Fibroblast of skin of left biceps (primary cell): ENCODE data around the gene APBA2.

Source experiments
- DNase-seq, 2 experiments: peaks; one replicate each; pipeline ENCODE4 v3.0.0-alpha.2; 2013; ENCODE audit warnings: low read depth in 2 of 2

The APBA2 gene

DNA sequence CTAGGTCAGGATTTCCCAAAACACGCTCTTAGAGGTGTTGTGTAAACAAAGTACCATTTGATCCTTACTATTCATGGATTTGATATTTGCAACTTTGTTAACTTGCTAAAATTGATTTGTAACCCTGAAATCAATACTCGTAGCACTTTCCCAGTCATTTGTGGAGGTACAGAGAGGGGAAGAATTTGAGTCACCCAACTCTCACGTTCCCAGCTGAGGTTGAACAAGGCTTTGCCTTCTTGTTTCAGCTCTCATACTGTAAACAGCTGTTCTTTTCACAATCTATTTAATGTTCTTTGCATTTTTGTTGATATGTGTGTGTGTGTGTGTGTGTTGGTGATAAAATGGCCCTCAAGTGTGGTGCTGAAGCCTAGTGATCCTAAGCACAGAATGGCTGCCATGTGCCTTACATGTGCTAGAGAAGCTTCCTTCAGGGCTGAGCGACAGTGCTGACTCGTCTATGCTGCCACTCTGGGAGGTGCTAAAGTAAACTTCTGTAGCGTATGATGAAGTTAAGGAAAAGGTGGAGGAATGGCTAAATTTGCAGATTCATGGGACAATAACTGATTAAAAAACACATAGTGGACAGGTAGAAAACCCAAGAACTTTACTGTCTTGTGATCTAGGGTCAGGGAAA is 173.2 kb downstream of the APBA2 start:
- DNase-seq, result no peak

DNA sequence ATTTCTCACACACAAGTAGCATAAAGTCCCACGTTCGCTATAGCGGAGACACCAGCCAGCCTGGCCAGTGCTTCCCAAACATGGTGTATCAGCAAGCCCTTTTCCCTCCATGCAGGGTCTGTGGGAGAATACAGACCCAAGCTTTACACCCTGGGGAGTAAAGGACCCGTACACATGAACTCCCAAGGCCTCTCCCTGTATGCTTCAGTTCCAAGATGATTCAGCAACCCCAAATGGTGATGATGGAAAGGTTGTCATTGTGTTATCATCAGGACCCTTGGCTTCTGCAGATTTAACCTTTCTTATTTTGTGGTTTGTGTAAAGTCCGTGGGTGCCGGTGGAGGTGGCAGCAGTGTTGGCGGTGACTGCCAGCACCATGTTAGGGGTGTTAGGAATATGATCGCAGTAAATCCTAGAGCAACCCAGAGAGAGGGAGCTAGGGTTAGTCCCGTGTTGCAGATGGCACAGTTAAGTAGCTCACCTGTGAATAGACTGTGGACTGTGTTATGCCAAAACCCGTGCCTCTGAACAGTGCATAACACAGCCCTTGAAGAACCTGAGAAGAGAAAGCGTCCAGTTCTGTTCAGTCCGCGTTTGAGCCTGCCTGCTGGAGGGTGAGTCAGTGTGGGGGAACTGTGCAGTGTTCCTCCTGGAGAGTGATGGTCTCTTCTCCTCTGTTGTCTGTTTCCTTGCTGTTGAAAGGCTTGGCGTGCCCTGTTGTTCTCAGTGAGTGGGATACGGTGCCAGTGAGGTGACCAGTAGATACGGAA is 174.3 kb downstream of the APBA2 start:
- no peak for DNase-seq

DNA sequence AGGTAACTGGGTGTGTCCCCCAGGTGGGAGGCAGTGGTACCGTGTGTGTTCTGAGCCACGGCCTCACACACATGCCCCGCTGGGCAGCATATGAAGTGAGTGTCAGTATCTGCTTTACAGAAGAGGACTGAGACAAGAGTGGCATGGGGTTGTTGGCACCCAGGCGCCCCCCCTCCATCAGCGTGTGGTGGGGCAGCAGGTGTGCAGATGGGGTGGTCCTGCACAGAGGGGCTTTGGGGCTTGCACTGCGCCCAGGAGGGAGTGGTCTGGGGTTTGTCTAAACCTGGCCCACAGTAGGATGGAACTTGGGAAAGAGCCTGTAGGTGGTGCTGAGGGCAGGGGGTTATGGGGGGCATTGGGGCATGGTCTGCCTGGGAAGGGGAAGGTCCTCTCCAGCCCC is 176.0 kb downstream of the APBA2 start:
- DNase-seq, result no peak

DNA sequence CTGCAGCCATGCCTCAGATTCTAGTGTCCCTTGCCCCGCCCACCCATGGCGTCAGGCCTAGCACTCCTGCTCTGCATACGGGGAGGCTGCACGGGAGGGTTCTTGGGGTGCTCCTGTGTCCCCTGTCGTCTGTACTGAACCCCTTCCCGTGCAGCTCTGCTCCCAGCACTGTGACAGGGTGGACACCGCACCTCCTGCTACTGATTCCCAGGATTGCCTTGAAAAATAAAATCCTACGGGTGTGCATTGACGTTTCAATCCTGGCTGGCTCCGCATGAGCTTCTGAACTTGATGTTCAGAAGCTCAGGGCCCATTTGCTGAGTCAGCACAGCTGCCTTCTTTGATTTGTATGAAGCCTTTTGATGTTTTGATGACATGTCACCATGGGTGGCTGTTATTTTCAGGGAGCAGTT is 176.4 kb downstream of the APBA2 start:
- DNase-seq, result no peak

DNA sequence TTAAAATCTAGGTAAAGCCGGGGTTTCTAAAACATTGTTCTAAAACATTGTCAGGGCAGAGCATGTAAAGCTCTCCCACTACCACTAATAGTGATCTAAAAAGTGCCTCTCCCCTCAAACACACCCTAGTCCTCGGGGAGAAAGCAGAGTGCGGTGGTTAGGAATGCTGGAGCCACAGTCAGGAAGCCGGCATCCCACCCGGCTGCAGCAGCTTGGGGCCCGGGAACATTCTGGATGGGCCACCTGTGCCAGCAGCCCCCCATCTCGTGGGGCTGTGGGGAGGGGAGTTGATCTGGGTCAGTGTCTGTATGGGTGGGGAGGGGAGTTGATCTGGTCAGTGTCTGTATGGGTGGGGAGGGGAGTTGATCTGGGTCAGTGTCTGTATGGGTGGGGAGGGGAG is 176.9 kb downstream of the APBA2 start:
- no peak for DNase-seq

DNA sequence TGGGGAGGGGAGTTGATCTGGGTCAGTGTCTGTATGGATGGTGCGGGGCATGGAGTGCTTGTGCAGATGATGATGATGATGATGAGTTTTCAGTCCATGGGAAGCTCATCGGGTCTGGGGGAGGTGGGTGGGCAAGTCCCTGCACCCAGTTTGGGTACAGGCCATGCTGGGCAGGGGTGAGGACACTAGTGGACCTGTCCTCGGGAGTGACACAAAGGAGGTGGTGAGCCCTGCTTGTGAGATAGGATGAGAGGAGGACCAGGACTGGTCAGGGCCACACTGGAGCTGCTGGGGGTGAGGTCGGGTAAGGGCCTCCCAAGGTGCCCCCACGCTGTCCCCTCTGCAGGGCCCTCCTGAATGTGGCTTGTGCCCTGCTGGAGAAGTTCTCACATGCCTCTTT is 177.9 kb downstream of the APBA2 start:
- no peak for DNase-seq

DNA sequence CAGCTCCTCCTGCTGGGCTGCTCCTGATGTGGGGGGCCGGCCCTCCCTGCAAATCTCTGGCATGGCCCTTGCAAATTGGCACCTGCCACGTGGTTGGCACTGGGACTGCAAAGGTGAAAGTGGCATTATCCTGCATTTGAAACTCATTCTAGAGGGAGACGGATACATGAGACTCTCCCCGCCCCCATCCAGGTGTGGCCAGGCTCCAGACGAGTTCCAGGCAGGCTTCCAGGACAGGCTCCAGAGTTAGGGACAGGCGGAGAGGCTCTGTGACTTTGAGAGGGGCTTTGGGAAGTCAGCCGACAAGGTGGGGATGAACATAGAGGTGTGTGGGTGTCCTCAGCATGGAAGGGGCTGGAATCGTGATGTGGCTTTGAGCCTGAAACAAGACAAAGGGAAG is 178.5 kb downstream of the APBA2 start:
- no peak for DNase-seq

DNA sequence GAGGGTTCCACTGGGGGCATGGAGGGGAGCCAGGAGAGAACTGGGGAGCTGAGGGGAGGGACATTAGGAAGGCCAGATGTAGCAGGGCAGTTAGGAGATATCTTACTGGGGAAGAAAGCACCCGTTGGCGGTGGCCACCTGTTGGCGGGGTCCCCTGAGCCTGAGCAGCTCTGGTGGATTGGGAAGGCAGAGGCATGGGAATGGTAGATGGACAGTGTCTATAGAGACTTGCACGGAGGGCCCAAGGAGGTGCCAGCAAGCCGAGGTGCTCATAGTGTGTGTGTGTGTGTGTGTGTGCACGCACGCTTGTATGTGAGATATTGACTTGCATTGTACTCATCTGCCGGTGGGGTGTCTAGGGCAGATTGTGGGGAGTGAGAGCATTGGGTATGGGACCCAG is 179.0 kb downstream of the APBA2 start:
- DNase-seq, result no peak

DNA sequence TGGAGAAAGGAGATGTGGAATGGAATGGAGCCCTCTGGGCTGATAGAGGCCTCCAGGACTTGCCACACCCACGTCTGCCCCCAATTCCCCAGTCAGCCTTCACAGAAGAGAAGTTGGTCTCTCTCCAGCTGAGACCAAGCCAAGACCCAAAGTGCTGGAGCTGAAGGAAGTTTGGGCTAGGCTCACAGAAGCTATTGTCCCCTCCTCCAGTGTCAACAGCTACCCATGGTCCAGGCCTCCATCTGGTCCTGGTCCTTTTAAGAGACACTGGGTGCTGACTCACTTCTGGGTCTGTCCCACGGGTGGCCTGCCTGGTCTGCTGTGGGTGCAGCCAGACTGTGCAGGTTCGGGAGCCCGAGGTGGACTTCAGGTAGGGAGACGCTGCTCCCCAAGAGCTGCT is 179.8 kb downstream of the APBA2 start:
- no peak for DNase-seq

DNA sequence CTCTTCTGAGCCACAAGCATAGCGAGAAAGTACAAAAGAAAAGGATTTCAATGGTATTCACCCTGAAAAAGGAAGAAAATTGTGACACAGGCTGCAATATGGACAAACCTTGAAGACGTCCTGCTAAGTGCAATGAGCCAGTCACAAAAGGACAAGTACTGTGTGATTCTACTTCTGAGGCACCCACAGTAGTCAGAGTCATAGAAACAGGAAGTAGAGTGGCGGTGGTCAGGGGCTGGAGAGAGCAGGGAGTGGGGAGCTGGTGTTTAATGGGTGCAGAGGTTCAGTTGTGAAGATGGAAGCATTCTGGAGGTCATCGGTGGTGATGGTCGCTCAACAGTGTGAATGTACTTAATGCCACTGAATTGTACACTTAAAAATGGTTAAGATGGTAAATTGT is 180.5 kb downstream of the APBA2 start:
- DNase-seq, result no peak

DNA sequence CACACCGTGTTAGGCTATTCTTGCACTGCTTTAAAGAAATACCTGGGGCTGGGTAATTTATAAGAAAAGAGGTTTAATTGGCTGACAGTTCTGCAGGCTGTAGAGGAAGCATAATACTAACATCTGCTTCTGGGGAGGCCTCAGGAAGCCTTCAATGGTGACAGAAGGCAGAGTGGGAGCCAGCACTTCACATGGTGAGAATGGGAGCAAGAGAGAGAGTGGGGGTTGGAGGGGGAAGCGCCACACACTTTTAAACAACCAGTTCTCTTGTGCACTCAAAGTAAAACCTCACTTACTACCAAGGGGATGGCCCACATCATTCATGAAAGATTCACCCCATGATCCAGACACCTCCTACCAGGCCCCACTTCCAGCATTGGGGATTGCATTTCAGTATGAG is 181.1 kb downstream of the APBA2 start:
- DNase-seq, result no peak

DNA sequence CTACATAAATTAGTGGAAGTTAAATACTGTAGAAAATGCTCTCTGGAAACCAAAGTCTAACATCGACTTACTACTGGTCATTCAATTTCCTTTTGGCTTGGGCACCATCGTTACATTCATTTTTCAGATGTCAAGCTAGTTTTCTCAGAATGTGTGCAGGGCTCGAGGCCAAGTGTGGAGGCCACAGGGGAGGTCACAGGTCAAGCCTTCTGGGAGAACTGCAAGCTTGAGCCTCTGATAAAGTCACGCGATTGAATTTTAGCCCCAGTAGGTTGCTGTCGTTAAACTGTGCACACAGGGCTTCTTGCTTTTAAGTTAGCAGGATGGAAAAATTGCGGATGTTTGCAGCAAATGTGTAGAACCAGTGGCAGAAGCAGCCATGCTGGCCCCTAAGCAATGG is 182.2 kb downstream of the APBA2 start:
- no peak for DNase-seq

DNA sequence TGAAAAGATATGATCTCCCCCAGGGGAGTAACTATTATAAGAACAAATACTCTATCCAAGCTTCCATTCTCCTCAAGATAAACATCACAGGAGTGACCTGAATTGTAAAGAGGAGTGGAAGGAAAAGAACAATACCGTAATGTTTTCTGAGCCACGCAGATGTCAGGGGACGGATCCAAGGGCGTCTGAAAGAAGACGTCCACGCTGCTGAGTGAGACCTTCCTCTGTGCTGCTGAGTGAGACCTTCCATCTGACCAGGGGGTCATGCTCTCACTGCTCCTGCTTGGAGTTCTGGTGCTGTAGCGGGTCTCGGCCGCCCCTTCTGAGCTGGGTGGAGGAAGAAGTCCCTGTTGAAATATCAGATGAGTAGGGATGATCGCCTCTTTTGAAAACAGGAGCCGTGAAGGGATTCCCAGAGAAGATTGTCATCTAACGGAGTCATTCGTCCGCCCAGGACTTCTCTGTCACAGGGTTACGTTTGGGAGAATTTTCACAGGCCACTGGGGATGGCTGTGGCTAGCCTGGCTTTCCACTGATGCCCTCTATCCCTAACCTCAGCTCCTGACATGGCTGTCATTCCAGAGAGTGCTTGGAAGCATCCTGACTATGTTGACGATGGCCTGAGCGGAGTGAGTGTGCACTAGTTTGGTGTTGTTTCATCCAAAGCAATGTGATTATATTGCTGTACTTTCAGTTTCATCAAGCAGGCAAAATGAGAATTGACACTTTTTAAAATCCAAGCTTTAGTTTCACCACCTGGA is 184.9 kb downstream of the APBA2 start:
- no peak for DNase-seq

DNA sequence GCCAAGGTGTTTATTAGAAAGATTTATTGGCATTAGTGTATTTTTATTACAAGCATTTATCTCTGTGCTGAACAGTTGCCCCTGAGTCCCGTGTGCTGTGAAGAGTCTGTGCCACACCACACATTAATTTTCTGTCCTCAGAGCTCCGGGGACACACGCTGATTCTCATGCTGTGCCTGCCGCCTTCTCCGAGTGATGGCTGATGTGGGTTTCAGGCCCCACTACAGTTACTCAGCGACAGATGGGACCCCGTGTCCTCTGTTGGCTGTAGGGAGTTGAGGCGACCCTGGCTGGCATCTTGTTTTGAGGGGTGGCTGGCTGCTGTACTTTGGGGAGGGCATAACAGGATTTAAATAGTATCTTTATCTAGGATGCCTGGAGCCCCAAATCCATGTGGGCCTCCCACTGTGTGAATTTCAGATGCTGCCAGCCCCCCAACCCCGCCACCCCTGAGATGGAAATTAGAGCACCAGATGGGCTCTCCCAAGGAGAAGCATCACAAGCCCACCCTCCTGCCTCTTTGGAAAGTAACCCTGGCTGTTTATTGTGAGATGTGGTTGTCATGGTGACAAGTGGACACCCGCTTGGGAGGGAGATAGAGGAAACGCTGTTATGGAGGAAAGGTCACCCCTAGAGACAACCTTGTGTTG is 185.6 kb downstream of the APBA2 start:
- no peak for DNase-seq

DNA sequence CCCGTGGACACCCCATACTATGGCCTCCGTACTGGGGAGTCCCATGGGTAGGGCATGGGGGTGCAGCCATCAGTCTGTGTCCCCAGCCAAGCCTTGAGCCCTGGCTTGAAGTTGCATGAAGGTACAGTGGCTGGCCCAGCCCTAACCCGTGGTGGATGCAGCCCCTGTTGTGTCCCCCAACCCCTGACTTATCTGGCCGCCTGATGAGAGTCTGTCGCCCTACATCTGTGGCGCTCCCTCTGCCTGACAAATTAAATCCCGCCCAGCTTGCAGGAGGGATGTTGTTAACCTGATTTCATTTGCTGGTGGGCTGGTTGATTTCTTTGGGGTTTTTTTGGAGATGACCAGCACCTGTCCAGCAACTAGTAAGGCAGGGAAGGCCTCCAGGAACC is 186.1 kb downstream of the APBA2 start:
- DNase-seq, result no peak

DNA sequence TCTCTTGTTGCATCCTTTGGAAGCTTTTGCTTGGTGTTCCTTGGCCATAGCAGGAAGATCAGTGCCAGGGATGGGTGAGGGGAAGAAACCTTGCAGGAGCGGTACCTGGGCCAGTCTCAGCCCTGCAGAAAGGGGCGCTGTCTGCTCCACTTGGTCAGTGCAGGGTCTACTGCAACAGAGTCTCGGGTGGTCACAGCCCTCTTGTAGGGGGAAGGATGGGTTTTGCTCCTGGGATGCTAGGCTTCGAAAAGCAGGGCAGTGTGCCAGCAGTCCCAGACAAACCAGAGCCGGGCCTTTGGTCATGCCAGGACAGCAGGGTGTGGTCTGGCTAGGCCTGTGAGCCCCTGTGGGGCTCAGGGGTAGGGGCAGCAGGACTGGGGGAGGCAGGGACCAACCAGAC is 186.7 kb downstream of the APBA2 start:
- DNase-seq, result no peak

DNA sequence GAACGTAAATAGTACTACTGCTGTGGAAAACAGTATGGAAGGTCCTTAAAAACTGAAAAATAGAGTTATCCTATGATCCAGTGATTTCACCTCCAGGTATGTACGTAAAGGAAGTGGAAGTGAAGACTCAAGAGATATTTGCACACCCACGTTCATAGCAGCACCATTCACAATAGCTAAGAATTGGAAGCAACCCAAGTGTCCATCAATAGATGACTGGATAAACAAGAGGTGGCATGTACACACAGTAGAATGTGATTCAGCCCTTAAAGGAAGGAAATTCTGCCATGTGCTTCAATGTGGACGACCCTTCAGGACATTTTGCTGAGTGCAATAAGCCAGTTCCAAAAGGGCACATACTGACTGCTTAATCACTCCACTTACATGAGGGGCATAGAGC is 188.3 kb downstream of the APBA2 start:
- no peak for DNase-seq

DNA sequence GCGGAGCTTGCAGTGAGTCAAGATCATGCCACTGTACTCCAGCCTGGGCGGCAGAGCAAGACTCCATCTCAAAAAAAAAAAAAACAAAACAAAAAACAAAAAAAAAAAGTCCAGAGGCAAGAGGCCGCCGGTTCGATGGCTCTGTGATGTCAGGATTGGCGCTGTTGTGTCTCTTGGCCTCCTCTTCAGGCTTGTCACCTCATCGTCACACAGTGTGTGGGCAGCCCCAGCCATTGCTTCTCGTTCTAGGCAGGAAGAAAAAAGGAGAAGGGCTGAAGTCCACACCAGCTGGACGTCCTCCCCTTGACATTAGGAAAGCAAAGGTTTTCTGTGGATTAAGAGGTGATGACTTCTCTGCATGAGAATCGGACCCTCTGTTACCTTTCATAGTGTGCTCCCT is 192.8 kb downstream of the APBA2 start:
- DNase-seq, result no peak

DNA sequence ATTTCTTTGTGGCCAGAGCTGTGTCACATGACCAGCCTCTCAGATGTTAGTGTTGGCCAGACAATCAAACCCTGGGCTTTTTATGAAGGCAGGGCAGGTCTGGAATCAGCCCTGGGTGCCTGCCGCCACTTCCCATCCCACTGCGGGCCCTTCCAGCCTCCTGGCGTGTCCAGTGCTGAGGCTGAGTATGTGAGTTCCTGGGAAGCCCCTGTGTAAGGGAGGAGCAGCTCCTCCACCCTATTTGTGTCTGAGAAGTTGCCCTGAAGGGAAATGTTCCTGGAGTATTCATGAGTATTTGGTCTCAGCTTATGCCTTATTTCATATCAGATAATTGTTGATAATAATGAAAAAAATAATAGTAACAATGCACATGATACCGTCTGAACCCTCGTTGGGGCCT is 193.7 kb downstream of the APBA2 start:
- DNase-seq, result no peak

DNA sequence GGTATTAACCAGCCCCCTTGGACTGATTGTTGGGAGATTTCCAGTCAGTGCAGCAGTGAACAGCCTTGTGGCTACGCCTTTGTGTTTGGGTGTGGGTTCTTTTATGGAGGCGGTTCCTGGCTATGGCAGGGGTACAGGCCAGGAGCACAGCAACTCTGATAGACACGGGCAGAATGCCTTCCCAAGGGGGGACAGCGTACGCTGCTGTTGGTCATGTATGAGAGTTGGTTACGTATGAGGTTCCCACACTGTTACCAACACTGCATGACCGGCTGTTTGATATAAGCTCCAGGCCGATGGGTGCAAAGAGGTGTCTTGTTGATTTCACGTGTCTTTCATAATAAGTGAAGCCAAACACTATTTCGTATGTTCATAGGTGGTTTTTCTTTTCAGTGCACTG is 196.0 kb downstream of the APBA2 start:
- no peak for DNase-seq

DNA sequence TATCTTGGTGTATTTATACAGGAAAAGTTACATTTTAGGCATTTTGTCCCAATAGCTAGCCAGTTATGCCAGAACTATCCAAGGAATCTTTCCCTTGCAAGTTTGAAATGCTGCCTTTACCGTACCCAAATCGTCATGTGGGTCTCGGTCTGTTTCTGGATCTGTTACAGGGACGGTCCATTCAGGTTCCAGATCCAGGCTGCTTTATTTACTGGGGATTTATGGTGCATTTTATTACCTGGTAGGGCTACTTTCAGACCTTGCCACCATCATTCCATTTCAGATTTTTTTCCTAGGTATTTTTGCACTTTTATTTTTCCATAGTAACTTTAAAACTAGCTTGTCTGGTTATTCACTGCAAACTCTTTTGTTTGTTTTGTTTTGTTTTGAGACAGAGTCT is 197.4 kb downstream of the APBA2 start:
- no peak for DNase-seq

DNA sequence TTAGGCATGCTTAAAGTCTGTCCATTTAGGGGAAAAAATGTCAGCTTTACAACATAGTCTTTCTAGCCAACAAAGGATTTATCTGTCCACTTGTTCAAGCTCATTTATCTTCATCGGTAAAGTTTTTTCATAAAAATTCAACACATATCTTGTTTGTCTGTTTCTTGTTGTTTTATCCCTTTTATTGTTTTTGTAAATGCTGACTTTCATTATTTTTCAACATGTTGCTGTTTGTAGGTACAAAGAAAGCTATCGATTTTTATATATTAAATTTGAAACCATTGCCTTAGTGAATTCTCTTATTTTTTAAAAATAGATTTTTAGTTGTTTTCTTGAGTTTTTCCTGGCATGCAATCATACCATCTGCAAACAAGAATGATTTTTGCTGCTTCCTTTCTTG is 198.1 kb downstream of the APBA2 start:
- no peak for DNase-seq

DNA sequence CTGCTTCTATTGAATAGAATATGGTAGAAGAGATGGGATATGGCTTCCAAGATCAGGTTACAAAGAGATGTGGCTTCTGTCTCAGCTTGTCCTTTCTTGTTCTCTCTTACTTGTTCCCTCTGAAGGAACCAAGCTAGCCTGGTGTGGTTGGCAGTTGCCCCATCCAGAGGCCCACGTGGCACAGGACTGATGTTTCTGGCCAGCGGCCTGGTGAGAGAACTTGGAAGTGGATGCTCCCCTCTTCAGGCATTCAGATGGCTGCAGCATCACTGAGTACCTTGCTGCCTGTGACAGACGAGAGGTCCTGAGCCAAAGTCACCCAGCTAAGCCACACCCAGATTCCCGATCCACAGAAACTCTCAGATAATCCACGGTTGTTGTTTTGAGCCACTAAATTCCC is 200.2 kb downstream of the APBA2 start:
- no peak for DNase-seq
